Germinal center (tissue), 1 donor: Measurements from ENCODE around the gene CD34.

Experiments
- DNase-seq: peaks from one replicate; pipeline ENCODE4 v3.0.0; 2012; ENCODE audit warnings: mixed read lengths, low spot score

CD34 gene

GRCh38 chr1:207853372-207853757, 57.6 kb downstream of the CD34 start:
- no peak for DNase-seq

DNA sequence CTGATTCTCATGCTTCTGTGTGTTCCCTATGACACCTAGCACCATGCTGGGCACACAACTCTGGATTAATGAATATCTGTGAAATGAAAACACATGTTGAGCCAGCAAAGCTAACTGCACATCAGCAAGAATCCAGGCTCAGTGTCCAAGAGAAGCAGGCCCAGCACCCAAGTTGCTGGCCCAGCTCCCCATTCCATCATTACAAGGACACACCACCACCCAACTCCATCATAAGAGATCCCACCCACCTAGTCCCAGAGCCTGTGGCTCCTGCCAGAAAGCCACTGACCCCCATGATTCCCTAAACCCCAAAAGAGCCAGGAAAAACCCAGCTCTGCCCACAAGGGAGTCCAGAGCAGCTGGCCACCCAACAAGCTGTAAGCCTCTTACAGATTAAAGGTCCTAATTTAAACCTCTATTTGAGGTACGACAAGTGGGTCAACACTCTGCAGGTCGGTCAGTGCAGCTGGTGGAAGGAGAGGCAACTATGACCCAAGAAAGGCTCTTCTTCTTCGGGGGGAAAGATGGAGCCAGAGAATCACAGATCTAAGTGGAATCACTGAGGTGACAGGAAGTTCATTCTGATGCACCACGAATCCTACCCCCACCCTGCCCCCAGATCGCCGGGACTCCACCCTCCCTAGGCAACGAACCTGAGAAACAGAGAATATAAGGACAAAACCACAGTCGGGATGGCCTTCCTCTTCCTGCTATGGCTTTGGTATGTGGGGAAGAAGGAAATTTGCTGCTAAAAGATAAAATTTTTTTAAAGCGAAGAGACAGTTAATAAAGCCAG, 58.2 kb downstream of the CD34 start:
- no peak for DNase-seq

- DNase-seq: no peak
Observed at GRCh38 chr1:207851696-207852095, 59.2 kb downstream of the CD34 start.

- DNase-seq: no peak
Observed at GRCh38 chr1:207850621-207851407, 60.1 kb downstream of the CD34 start.

DNA sequence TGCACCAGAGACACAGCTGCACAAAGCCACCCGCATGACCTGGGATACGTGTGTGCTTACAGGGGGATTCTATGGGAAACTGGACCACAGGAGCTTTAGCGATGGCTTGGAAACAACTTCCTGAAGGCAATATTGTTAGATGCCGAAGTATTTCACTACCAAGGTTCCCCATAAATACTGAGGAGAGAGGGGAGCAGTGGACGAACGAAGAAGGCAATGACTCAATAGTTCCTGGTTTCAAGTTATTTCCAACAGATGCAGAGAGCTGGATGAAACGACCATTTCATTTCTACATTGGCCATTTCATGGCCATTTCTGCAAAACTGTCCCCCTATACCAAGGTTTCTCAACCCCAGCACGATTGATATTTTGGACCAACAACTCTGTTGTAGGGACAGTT, 61.3 kb downstream of the CD34 start:
- DNase-seq: no peak

DNA sequence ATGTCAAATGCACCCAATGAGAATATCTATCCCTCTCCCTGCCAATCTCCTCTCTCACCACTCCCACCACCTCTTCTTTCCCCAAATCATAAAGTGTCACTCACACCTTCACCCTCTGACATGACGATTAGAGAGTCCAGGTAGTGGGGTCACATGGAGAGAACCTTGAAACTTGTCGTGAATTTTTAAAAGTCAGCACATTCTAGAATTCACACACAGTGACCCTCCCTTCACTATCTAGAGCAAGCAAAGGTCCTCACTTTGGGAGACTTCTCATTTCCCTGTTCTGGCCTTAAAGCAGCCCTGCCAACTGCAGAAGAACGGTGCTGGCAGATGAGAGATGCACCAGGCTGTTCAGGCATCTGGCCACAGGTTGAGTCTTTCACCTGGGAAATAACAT, 61.9 kb downstream of the CD34 start:
- DNase-seq: no peak

GRCh38 chr1:207848234-207848633, 62.7 kb downstream of the CD34 start:
- DNase-seq: no peak

DNA sequence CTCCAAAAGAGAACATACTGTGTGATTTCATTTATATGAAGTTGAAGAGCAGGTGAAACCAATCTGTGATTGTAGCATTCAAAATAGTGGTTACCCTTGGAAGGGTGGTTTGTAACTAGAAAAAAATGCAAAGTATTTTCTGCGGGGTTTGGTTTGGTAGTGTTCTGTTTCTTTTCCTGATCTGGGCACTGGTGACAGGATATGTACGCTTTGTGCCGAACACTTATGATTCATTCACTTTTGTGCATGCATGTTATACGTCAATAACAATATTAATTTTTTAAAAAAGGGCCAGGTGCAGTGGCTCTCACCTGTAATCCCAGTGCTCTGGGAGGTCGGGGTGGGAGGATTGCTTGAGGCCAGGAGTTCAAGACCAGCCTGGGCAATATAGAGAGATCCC, 63.8 kb downstream of the CD34 start:
- DNase-seq: no peak

GRCh38 chr1:207845109-207845508, 65.8 kb downstream of the CD34 start:
- DNase-seq: no peak

DNA sequence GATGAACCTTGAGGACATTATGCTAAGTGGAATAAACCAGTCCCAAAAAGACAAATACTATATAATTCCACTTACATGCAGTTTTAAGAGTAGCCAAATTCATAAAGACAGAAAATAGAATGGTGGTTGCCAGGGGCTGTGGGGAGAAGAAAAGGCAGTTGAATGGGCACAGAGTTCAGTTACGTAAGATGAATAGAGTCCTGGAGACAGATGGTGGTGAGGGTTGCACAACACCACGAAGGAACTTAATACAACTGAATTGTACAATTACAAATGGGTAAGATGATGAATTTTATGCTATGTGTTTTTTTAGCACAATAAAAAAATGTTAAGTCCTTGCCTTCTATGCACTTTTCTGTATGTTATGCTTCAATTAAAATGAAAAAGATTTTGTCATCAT, 66.6 kb downstream of the CD34 start:
- no peak for DNase-seq

DNA sequence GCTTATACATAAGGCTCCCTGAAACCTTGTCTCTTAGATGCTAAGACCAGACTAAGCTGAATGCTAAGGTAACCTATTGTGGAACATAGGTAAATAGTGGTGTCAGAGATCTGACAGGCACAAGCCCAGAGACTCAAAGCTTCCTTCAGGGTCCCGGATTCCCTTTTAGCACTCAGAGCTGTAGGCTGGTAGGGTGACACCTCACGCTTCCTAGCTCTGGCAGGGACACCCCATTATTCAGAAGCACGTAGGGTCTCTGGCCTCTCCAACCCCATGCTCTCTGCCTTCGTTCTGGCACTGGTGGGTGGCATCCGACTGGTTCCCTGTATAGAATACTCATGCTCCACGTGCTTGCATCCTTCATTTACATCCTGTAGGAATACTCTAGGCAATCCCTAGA, 68.4 kb downstream of the CD34 start:
- DNase-seq: no peak

DNA sequence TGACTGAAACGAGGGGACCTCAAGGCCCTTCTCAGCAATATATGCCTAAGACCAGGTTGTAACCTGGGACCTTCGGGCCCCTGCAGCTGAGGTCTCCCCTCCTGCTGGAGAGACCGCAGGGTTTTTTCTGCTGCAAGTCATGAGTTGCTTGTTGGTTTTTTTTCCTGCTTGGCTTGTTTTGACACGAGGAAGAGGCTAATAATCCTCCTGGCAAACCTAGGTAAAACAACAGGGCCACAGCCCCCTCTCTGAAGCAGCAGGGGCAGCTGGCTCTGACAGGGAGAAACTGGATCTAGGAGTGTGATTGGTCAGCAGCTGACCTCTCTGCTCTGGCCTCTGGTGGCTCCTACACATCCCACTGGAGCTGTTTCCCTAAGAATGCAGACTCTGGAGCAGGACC, 69.0 kb downstream of the CD34 start:
- no peak for DNase-seq

DNA sequence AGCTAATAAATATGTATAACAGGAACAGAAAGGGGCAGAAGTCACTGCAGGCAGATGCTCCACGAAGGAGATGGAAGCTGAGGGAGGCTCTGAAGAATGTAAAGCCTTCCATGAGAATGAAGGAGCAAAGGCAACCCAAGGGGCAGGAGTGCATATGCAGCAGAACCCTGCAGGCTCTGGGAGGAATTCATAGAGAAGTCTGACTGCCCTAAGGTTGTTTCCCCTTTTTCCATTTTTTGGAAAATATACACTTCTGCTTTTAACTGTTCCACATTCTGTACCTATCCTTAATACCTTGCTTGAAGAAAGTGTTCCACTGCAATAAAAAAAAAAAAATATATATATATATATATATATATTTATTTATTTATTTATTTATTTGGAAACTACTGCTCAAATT, 69.6 kb downstream of the CD34 start:
- DNase-seq: no peak

GRCh38 chr1:207840380-207840779, 70.5 kb downstream of the CD34 start:
- DNase-seq: no peak

GRCh38 chr1:207839083-207839413, 71.9 kb downstream of the CD34 start:
- DNase-seq: no peak

- no peak for DNase-seq
Observed at GRCh38 chr1:207838156-207839082, 72.5 kb downstream of the CD34 start.

DNA sequence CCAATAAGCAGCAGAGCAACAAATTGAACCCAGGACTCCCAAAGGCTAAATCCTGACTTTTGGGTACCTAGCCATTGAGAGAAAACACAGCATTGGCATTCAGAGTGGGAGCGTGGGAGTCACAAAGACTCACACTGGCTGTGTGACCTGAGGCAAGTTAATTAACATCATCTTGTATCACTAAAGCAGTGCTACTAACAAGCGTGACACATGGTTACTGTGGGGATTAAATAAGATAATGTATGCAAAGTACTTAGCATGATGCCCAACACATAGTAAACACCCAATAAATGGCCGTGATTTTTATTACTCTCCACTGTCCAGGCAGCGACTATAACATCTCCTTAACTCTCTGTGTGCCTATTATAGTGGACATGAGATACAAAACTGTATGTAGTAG, 73.3 kb downstream of the CD34 start:
- no peak for DNase-seq

DNA sequence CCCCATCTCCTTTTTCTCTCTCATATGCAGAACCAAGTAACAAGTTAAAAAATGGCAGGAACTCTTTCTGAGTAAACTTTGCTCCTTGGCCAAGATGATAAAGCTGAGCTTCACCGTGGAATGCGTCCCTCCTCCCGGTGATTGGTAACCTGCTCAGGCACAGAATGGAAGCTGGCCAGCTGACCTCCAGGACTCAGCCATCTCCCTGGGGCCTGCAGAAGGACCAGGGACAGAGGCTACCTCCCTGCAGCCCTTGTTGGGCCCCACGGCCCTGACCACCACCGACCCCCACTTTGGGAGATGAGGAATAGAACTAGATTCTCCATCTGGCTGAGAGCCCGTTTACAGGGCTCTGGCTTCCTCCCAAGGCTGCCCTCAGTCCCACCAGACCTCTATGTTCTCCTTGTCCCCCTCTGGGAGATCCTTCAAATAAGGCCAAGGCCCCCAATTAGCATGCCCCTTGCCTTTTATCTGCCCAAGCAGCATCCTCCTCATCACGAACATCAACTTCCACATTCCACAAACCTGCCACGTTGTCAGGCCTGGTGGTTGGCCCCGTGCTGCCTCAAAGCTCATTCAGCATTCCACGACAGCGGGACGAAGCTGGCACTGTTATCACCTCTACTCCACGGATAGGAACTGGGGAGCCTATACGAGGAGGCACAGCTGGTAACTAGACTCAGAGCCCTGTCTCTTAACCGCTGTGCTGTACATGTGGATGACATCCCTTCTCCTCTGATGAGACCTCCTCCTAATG, 74.2 kb downstream of the CD34 start:
- DNase-seq: no peak

GRCh38 chr1:207835958-207836357, 75.0 kb downstream of the CD34 start:
- no peak for DNase-seq

GRCh38 chr1:207833956-207834660, 76.8 kb downstream of the CD34 start:
- DNase-seq: no peak

GRCh38 chr1:207833381-207833780, 77.5 kb downstream of the CD34 start:
- DNase-seq: no peak
